Memory B cell (primary cell): ENCODE results near the gene NOMO2.
"Not testable (repeated sequence)": the region's sequence is repeated elsewhere in the genome, so short reads cannot be mapped to it uniquely, and the experiment has no call there.

ENCODE experiments used
- ATAC-seq: fragments of 150-1000 bp; cut with Tn5 transposase; 2 replicates; pipeline ENCODE4 v1.10.0; 2021; ENCODE audit warnings: low read depth, mild to moderate bottlenecking, moderate library complexity
- DNase-seq, 2 donors: peaks; one replicate each; pipeline ENCODE4 v3.0.0; 2022; ENCODE audit warnings: low spot score in 2 of 2
- H3K27ac Mint-ChIP-seq: one replicate; pipeline ENCODE4 v1.8.0; 2022; ENCODE audit warnings: mild to moderate bottlenecking, moderate library complexity, mixed read lengths
- H3K27me3 Mint-ChIP-seq: one replicate; pipeline ENCODE4 v1.8.0; 2022; ENCODE audit warnings: mixed read lengths
- H3K36me3 Mint-ChIP-seq: one replicate; pipeline ENCODE4 v1.8.0; 2022; ENCODE audit warnings: mild to moderate bottlenecking, mixed read lengths
- H3K4me1 Mint-ChIP-seq: one replicate; pipeline ENCODE4 v1.8.0; 2022; ENCODE audit warnings: mixed read lengths
- H3K4me3 Mint-ChIP-seq: one replicate; pipeline ENCODE4 v1.8.0; 2022; ENCODE audit warnings: mild to moderate bottlenecking, moderate library complexity, mixed read lengths
- H3K9me3 Mint-ChIP-seq: one replicate; pipeline ENCODE4 v1.8.0; 2022; ENCODE audit warnings: mixed read lengths

Gene NOMO2

GRCh38 chr16:18518536-18519283 lies 43.2 kb downstream of the NOMO2 start:
- not testable (repeated sequence) for H3K36me3 Mint-ChIP-seq, ATAC-seq

DNA sequence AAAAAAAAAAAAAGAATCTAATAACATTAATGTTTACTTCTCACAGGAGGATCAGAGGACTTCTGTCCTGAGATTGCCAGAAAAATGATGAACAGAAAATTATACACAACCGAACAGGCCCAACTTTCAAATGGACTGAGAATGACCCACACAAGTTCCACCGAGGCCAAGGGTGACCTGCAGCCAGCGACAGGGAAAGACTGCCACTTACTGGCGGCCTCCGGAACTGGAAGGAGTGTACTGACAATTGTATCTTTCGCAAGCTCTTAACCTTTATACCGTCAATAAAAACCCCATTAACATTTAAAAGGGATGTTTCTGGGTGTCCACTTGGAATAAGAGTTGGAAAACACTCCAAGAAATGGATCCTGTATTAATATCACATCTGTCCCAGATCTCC lies 63.5 kb downstream of the NOMO2 start:
- H3K9me3 Mint-ChIP-seq, DNase-seq, ATAC-seq, H3K27me3 Mint-ChIP-seq, H3K27ac Mint-ChIP-seq, H3K36me3 Mint-ChIP-seq, H3K4me3 Mint-ChIP-seq, H3K4me1 Mint-ChIP-seq: not testable (repeated sequence)

More at GRCh38 chr16:18518536-18519283, 43.2 kb downstream of the NOMO2 start:
- H3K9me3 Mint-ChIP-seq, H3K27me3 Mint-ChIP-seq, H3K4me3 Mint-ChIP-seq, H3K27ac Mint-ChIP-seq, H3K4me1 Mint-ChIP-seq, DNase-seq: not testable (repeated sequence)

- not testable (repeated sequence) for DNase-seq, H3K36me3 Mint-ChIP-seq, H3K9me3 Mint-ChIP-seq, H3K27ac Mint-ChIP-seq, H3K27me3 Mint-ChIP-seq, H3K4me3 Mint-ChIP-seq, H3K4me1 Mint-ChIP-seq, ATAC-seq
These were observed 64.9 kb downstream of the NOMO2 start for GRCh38 chr16:18497032-18497431.

DNA sequence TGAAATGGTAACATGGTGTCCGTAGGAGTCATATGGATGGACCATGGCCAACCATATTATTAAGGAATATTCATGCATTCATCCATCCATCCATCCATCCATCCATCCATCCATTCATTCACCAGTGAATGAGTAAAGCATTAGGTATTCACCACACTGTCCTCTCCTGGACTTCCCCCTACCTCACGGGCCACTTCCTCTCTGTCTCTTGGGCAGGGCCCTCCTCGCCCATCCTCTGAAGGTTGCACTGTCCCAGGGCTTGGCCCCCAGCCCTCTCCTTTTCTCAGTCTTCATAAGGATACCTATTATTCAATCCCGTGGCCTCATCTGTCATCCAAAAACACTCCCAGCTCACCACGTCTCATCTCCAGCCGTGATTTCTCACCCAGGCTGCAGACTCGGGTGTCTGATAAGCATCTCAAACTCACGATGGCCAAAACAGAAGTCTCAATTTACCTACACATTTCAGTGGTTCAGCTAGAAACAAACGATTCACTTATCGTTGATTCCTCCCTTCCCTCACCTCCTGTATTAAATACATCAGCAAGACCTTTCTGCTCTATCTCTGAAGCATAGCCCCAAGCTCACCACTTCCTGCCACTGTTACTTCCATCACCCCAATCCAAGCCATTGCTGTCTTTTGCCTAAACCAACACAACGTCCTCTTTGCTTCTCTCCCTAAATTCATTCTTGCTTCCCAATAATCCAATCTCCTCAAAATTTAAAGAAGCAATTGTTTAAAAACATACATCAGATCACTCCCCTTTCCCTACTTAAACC lies 69.6 kb downstream of the NOMO2 start:
- H3K27ac Mint-ChIP-seq, DNase-seq, H3K9me3 Mint-ChIP-seq, H3K36me3 Mint-ChIP-seq, H3K4me1 Mint-ChIP-seq, H3K27me3 Mint-ChIP-seq, H3K4me3 Mint-ChIP-seq: not testable (repeated sequence)
- ATAC-seq: peak; percentile 51

DNA sequence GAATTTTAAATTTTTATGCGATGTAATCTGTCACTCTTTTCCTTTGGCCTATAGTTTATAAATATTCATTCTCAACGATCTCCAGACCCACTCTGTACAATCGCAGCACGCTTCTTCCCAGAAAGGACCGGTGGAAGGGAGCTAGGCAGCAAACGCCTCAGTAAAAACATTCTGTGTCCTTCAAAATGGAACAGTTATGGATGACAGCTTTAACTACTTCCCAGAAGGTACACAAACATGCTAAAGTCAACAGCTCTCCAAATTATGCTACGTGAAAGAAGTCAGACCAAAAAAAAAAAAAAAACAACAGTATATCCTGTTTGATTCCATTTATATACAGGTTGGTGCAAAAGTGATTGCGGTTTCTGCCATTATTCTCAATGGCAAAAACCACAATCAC lies 125.9 kb downstream of the NOMO2 start:
- not testable (repeated sequence) for H3K4me1 Mint-ChIP-seq, H3K4me3 Mint-ChIP-seq, H3K27ac Mint-ChIP-seq, H3K36me3 Mint-ChIP-seq, H3K27me3 Mint-ChIP-seq, H3K9me3 Mint-ChIP-seq, DNase-seq, ATAC-seq

DNA sequence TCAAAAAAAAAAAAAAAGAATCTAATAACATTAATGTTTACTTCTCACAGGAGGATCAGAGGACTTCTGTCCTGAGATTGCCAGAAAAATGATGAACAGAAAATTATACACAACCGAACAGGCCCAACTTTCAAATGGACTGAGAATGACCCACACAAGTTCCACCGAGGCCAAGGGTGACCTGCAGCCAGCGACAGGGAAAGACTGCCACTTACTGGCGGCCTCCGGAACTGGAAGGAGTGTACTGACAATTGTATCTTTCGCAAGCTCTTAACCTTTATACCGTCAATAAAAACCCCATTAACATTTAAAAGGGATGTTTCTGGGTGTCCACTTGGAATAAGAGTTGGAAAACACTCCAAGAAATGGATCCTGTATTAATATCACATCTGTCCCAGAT lies 146.1 kb downstream of the NOMO2 start:
- not testable (repeated sequence) for H3K9me3 Mint-ChIP-seq, H3K27ac Mint-ChIP-seq

GRCh38 chr16:18409532-18410293 lies 152.2 kb downstream of the NOMO2 start:
- ATAC-seq: peak; percentile 47
- not testable (repeated sequence) for DNase-seq

More for the DNA sequence above, 146.1 kb downstream of the NOMO2 start:
- not testable (repeated sequence) for DNase-seq, H3K36me3 Mint-ChIP-seq, H3K4me3 Mint-ChIP-seq, H3K27me3 Mint-ChIP-seq, ATAC-seq, H3K4me1 Mint-ChIP-seq

GRCh38 chr16:18401851-18402657 lies 159.8 kb downstream of the NOMO2 start:
- ATAC-seq: peak; percentile 91
- not testable (repeated sequence) for H3K9me3 Mint-ChIP-seq, H3K27ac Mint-ChIP-seq, H3K4me1 Mint-ChIP-seq, DNase-seq, H3K36me3 Mint-ChIP-seq, H3K27me3 Mint-ChIP-seq, H3K4me3 Mint-ChIP-seq

More at GRCh38 chr16:18409532-18410293, 152.2 kb downstream of the NOMO2 start:
- not testable (repeated sequence) for H3K9me3 Mint-ChIP-seq, H3K4me1 Mint-ChIP-seq, H3K4me3 Mint-ChIP-seq, H3K36me3 Mint-ChIP-seq, H3K27me3 Mint-ChIP-seq, H3K27ac Mint-ChIP-seq

DNA sequence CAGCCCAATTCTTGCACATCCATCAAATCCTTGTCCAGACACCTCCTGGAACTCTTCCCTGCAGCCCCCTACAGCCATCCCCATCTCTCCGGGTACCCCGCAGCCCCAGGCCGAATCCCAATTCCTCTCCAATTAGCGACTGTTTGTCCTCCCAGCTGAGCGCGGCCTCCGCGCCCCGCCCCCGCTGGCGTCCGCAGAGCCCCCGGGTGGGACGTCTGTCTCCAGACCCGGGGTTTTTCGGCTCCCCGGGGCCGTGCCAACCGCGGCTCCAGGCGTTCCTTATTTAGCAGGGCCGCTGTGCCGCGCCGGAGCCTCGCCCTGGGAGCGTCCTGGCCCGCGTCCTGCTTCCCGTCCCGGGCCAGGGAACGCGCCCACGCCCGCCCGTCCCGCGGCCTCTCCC lies 160.7 kb downstream of the NOMO2 start:
- not testable (repeated sequence) for H3K27ac Mint-ChIP-seq, H3K27me3 Mint-ChIP-seq, ATAC-seq, H3K4me1 Mint-ChIP-seq, H3K9me3 Mint-ChIP-seq, H3K36me3 Mint-ChIP-seq
- H3K4me3 Mint-ChIP-seq: peak overlapping the region; percentile 69
- peak in 1 of 2 donors; percentile 25 for DNase-seq

- not testable (repeated sequence) for H3K4me3 Mint-ChIP-seq, H3K9me3 Mint-ChIP-seq, H3K36me3 Mint-ChIP-seq, H3K27ac Mint-ChIP-seq, H3K27me3 Mint-ChIP-seq, H3K4me1 Mint-ChIP-seq, DNase-seq, ATAC-seq
These were observed 167.5 kb downstream of the NOMO2 start for GRCh38 chr16:18394363-18394762.

- not testable (repeated sequence) for H3K27ac Mint-ChIP-seq, H3K36me3 Mint-ChIP-seq, H3K27me3 Mint-ChIP-seq, ATAC-seq, DNase-seq, H3K9me3 Mint-ChIP-seq, H3K4me1 Mint-ChIP-seq, H3K4me3 Mint-ChIP-seq
These were observed 174.1 kb downstream of the NOMO2 start for GRCh38 chr16:18387767-18388166.

DNA sequence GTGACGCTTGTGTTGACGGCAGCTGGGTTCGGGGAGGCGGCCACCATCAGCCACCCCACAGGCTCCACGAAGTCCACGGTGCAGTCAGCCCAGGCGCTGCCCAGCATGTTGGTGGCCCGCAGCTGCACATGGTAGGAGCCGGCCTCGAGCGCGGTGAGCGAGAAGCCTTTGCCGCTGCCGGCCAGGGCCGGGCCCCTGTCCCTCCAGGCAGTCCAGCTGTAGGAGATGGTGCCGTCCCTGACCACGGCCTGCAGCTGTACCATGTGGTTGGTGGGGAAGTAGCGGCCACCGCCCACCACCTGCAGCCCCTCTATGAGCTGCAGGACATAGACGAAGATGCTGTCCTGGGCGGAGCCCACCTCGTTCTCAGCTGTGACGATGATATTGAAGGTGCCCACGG lies 175.4 kb downstream of the NOMO2 start:
- not testable (repeated sequence) for DNase-seq, H3K4me1 Mint-ChIP-seq, H3K4me3 Mint-ChIP-seq, H3K27me3 Mint-ChIP-seq, H3K9me3 Mint-ChIP-seq, H3K27ac Mint-ChIP-seq, ATAC-seq, H3K36me3 Mint-ChIP-seq

DNA sequence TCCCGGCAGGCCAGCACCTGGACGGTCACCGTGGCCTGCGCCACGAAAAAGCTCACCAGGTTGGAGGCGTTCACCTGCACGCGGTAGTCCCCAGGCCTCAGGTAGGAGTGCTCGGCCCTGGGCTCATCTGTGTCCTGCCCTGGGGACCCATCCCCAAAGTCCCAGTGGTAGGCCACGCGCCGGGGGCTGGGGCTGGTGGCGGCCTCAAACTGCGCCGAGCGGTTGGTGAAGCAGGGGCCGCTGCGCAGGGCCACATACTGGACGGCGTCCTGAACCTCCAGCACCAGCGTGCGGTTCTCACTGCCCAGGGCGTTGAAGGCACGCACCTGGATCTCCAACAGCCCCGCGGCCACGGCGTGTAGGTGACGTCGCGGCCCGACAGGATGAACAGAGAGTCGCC lies 176.6 kb downstream of the NOMO2 start:
- H3K4me1 Mint-ChIP-seq, H3K4me3 Mint-ChIP-seq, H3K9me3 Mint-ChIP-seq, H3K36me3 Mint-ChIP-seq, H3K27ac Mint-ChIP-seq, H3K27me3 Mint-ChIP-seq, DNase-seq, ATAC-seq: not testable (repeated sequence)
